Panc1 (cell line): ENCODE data around the gene CRK.

ENCODE experiments used
- CTCF ChIP-seq: fragments of 450-650 bp; IDR thresholded peaks from 2 replicates; pipeline ENCODE4 v1.5.1; 2017; ENCODE audit warnings: mild to moderate bottlenecking
- POLR2AphosphoS5 ChIP-seq: IDR thresholded peaks from 2 replicates; pipeline ENCODE4 v1.6.1; 2012; ENCODE audit warnings: mild to moderate bottlenecking, low read depth, low read length, moderate library complexity
- REST ChIP-seq, 2 experiments: IDR thresholded peaks; 2 replicates each; pipeline ENCODE4 v1.6.1; 2011 to 2012; ENCODE audit warnings: low read depth in 2 of 2, control low read depth in 1 of 2, low read length in 1 of 2, mild to moderate bottlenecking in 1 of 2, moderate library complexity in 1 of 2; ENCODE audit not compliant: insufficient read depth in 1 of 2
- TCF7L2 ChIP-seq: IDR thresholded peaks from 2 replicates; pipeline ENCODE4 v1.6.1; 2011; ENCODE audit warnings: mild to moderate bottlenecking, low read depth, low read length, inconsistent platforms

- TF ChIP-seq CTCF (no peak), POLR2AphosphoS5 (no peak), REST (IDR thresholded peaks at IDR 0.05; ENCODE audit: insufficient read depth in 1 of 2, low read depth in 2 of 2, low read length in 1 of 2) (no peak), TCF7L2 (no peak)
Observed at GRCh38 chr17:1374431-1375177, 81.4 kb downstream of the CRK start.
